ENCODE results near the gene LIN7B. TPM values are rescaled to one million over a fixed set of nuclear protein-coding genes. Genes with fewer than 3 reads are reported as not detected.

The LIN7B gene
- total and polyA plus RNA-seq, 2 of the 13 experiments (the other 11 are each of a cell fraction or from before 2014, with no cell fraction given): 5.3 to 7.6 TPM

- TF ChIP-seq NFAT5 (CRISPR knock-in tag; IDR thresholded peaks at IDR 0.05) (no peak), ZNF10 (CRISPR knock-in tag; IDR thresholded peaks at IDR 0.05; ENCODE audit: borderline replicate concordance, low read depth) (no peak), ZNF20 (CRISPR knock-in tag; IDR thresholded peaks at IDR 0.05) (no peak), ZNF576 (CRISPR knock-in tag; IDR thresholded peaks at IDR 0.05) (no peak), MIER3 (CRISPR knock-in tag; IDR thresholded peaks at IDR 0.05; ENCODE audit: borderline replicate concordance) (no peak), FUBP1 (CRISPR knock-in tag; IDR thresholded peaks at IDR 0.05; ENCODE audit: borderline replicate concordance) (no peak), NFRKB (IDR thresholded peaks at IDR 0.05) (no peak), CREM (IDR thresholded peaks at IDR 0.05) (no peak), CREM (CRISPR knock-in tag; IDR thresholded peaks at IDR 0.05) (no peak), SP4 (CRISPR knock-in tag; IDR thresholded peaks at IDR 0.05) (peak; percentile 95), ZBTB25 (CRISPR knock-in tag; IDR thresholded peaks at IDR 0.05) (no peak), PREB (CRISPR knock-in tag; IDR thresholded peaks at IDR 0.05) (no peak), ZNF781 (CRISPR knock-in tag; IDR thresholded peaks at IDR 0.05; ENCODE audit: borderline replicate concordance, not compliant biosample characterization) (no peak), IRX3 (CRISPR knock-in tag; IDR thresholded peaks at IDR 0.05; ENCODE audit: borderline replicate concordance, low read depth) (0 out of 2 replicates have a peak, but pooled peaks have one; percentile 54), DNMT1 (CRISPR knock-in tag; IDR thresholded peaks at IDR 0.05) (no peak), ZMAT5 (CRISPR knock-in tag; IDR thresholded peaks at IDR 0.05; ENCODE audit: borderline replicate concordance, low read depth) (no peak), DMAP1 (CRISPR knock-in tag; IDR thresholded peaks at IDR 0.05) (0 out of 2 replicates have a peak, but pooled peaks have one; percentile 30), ISX (CRISPR knock-in tag; conservative IDR thresholded peaks at IDR 0.05) (no peak)
These were observed at the start of gene LIN7B (continued) for GRCh38 chr19:49113762-49114629.

All from HepG2 (cell line).